HG02642 (cell line): ENCODE measurements around the gene CHST11.
"Not testable (repeated sequence)": the region's sequence is repeated elsewhere in the genome, so short reads cannot be mapped to it uniquely, and the experiment has no call there.

Experiments
- ATAC-seq: cut with Tn5 transposase; IDR thresholded peaks from one replicate; pipeline ENCODE4 v1.9.1; 2021; ENCODE audit warnings: mild to moderate bottlenecking; ENCODE audit not compliant: unreplicated experiment, poor library complexity

Gene CHST11

GRCh38 chr12:104596898-104597843 is 140.4 kb downstream of the CHST11 start:
- ATAC-seq = no peak

DNA sequence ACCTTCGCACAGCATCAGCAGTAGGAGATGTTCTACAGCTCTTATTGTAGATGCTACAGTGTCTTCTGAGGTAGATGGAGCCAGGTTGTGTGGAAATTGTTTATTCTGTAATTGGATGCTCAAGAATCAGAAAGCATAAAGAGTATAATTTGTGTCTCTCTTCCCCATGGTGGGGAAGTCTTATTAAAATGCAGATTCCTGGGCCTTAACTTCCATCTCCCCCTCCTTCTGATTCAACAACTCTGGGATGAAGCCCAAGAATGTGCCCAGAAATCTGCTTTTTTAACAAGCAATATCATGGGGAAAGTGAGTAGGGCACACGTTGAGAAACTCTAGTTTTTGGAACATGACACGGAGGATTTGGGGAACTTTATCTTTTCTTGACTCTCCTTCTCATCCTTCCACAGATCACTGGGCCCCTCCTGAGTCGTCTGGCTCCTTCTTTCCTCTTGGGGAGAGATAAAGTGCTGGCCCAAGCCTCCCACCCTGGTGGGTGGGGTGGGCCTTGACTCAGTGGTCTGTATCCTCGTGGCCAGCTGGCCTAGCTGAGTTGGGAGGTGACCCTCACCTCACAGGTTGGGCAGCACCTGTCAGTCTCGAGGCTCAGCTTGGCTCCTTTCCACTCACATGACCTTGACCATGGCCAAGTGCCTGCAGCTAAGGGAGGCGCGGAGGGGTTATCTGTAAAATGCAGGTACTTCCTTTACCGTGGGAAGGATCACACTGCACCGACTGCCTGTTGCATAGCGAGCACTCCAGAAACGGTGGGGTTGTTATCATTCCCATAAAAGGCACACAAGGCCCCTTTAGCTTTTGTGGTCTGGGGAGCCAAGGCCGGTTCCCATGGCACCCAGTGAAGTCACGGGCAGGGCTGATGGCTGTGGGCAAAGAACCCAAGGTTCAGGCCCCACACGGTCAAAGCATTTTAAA is 141.9 kb downstream of the CHST11 start:
- no peak for ATAC-seq

DNA sequence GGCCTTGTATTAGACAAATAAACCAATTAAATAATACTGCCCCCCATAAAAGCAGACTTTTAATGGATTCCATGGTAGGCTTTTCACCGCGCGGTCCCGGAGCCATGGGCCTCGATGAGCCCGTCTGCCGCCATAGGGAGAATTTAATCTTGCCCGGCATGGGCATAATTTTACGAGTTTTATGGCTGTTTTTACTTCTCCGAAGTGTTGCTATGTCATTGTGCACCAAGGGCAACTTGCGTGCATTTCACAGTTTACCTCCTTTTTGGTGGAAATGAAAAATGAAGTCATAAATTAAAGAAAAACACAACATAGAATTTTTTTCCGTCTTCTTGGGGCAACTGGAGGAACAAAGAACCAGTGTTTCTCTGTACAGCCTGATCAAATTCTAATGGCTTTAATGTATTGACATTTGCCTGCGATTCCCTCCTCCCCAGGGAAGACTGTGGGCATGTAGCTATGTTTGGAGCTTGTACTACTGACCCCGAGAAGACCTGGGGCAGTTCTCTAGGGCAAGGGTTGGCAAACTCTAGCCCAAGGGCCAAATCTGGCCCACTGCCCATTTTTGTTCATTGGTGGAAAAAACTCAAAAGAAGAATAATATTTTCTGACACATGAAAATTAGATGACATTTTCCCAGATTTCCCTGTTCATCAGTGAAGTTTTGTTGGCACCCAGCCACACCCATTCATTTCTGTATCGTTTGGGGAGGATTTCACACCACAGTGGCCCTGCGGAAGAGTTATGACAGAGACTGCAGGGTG is 142.7 kb downstream of the CHST11 start:
- no peak for ATAC-seq

- ATAC-seq = no peak
These were observed 143.4 kb downstream of the CHST11 start for GRCh38 chr12:104600036-104600712.

- no peak for ATAC-seq
These were observed 144.3 kb downstream of the CHST11 start for GRCh38 chr12:104600790-104601739.

DNA sequence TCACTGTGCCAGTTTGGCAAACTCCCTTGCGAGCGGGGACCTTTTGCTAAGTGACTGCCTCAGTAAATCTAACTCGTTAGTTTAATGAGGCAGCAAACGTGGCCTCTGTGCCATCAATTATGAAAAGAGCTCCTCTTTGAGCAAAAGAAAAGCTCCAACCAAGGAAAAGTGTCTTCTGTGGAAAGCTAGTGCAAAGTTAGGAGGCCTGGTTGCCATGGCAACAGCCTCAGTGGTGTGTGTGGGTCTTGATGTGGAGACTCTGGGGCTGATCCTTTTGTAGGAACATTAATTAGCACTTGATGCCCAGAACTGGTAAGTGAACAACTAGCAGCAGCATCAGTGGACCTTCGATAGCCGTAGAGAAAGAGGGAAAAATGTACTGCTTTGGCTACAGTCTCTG is 145.7 kb downstream of the CHST11 start:
- no peak for ATAC-seq

- ATAC-seq = no peak
These were observed 146.1 kb downstream of the CHST11 start for GRCh38 chr12:104602896-104603295.

DNA sequence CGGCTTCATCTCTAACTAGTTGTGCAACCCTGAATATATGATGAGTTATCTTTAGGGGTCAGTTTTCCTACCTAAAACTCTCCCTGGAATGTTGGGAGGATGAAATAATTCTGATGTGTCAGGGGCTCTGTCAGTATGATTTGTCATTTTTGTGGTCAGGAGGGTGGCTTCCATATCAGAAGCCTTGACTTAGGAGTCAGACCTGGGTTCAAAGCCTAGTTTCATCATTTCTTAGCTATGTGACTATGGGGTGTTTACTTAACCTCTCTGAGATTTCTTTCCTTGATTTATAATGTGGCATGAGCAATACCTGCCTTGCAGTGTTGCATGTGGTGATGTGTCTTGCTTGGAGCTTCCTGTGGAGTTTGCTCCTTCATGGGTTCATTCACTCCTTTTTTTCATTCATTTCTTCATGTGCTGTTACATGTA is 146.8 kb downstream of the CHST11 start:
- ATAC-seq = no peak

DNA sequence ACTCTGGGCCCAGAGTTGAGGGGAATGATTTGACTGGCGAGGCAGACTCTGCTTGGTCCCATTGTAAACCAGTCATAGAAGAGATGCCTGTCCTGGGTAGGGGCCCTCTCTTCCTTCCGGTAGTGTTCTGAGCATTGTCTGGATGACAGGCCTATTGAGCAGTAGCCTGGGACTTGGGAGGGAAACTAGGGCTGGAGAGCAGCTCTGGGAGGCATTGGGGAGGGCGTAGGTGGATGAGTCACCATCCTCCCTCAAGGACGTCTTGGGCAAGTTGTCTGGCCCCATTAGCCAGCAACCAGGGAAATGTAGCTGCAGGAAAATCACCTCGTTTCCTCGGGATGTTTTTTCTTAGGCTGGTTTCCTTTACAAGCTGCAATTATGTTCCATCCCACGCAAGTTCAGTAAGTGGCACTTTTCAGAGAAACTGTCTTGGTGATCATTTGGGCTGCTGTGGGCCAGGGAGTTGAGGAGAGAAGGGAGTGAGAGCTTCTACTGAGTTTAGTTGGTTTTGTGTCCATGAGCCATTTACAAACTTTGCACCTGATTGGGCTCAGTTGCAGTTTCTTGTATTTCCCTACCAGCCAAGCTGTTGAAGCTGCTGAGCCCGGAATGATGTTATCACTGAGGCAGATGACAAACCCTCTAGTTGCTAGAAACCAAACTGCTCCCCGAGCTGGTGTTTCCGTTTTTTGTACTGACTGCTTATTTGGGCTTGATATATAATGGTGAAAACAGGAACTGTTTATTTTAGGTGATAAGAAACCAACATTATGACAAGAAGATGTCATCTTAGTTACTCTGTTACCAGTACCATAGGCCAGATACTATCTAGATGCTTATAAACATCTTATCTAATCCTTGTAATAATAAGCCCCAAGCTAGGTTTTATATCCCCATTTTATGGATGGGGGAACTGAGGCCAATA is 147.6 kb downstream of the CHST11 start:
- peak; percentile 83 for ATAC-seq

GRCh38 chr12:104604995-104605675 is 148.4 kb downstream of the CHST11 start:
- ATAC-seq = no peak

GRCh38 chr12:104605685-104606084 is 148.9 kb downstream of the CHST11 start:
- ATAC-seq = no peak

- no peak for ATAC-seq
These were observed 152.2 kb downstream of the CHST11 start for GRCh38 chr12:104608998-104609397.

GRCh38 chr12:104609445-104609844 is 152.7 kb downstream of the CHST11 start:
- ATAC-seq = no peak

GRCh38 chr12:104610513-104611235 is 153.9 kb downstream of the CHST11 start:
- no peak for ATAC-seq

- no peak for ATAC-seq
These were observed 154.9 kb downstream of the CHST11 start for GRCh38 chr12:104611671-104612070.

DNA sequence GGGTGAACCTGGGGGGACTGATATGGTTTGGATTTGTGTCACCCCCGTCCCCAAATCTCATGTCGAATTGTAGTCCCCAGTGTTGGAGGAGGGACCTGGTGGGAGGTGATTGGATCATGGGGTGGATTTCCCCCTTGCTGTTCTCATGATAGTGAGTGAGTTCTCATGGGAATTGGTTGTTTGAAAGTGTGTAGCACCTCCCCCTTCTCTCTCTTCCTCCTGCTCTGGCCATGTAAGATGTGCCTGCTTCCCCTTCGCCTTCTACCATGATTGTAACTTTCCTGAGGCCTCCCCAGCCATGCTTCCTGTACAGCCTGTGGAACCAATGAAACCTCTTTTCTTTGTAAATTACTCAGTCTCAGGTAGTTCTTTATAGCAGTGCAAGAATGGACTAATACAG is 156.6 kb downstream of the CHST11 start:
- ATAC-seq = not testable (repeated sequence)
